RCC 7860 (cell line): Measurements from ENCODE around the gene HEPHL1.

Experiments
- DNase-seq: peaks from one replicate; pipeline ENCODE4 v3.0.0-alpha.2; 2015; ENCODE audit warnings: low spot score
- FAIRE-seq: peaks from 2 replicates; lab custom pipeline; 2012; peaks lifted over from hg19 to GRCh38; lab: Jason Lieb, UNC

Gene HEPHL1

DNA sequence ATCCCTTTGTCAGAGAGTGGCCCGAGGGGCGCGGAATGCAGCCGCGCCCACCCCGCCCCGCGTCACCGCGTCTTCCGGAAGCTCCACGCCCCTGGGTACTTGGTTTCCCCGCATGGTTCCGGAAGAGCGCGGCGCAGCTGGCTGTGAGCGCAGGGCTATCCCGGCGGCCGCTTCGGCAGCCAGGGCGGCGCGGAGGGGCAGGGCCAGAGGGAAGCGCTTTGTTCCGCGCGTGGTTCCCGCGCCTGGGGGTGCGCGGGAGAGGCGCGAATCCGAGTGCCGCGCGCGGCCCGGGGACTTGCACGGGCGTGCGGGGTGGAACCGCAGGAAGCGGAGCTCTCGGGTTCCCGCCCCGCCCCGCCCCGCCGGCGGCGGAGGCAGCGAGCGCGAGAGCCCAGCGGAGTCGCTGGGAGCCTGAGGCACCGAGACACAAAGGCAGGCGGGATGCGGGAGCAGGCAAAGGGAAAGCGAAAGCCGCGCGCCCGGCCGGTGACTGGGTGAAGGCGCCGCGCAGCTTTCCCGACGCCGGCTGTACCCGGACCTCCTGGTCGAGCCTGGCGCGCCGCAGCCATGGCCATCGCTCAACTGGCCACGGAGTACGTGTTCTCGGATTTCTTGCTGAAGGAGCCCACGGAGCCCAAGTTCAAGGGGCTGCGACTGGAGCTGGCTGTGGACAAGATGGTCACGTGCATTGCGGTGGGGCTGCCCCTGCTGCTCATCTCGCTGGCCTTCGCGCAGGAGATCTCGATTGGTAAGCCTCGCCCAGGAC is 107.8 kb downstream of the HEPHL1 start, which contains the start of gene PANX1:
PANX1 (plus strand) TSS at position 96 of the 766 bp plus-strand sequence; CDS start at position 568, 472 bp downstream.
- peak; percentile 69 for DNase-seq
- no peak for FAIRE-seq

DNA sequence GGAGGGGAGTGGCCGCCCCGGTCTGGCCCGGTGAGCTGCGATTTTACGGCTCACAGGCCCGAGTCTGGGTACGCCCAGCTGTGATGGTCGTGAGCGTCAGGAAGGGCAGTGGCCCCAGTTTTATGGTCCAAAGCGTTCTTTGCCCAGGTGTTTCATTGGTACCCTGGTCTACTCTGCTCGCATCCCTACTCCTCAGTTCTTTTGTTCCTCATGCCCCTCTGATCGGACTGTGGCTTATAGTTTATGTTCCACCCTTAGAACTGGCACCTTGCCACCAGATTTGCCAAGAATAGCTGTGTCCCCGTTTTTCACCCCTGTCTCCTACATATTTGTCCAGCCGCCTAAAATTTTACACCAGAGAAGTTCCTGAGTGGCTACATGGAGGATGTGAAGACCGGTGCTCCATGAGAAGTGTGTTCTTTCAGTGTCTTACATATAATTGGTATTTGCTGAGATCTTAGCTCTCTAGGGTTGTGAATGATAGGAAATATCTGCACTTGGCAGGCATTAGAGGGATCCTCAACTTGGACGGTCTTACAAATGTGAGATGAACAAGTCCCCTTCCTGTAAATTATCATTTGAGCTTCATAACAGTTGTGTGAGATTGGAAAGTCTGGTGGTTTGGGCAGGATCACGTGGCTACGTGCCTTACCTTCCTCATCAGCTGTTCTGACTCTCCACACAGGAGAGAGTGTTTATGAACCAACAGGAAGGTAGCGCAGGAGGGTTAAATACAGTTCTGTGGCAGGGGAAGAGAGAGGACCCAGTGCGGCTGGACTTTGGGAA is 108.6 kb downstream of the HEPHL1 start:
- FAIRE-seq (no peak), DNase-seq (no peak)

DNA sequence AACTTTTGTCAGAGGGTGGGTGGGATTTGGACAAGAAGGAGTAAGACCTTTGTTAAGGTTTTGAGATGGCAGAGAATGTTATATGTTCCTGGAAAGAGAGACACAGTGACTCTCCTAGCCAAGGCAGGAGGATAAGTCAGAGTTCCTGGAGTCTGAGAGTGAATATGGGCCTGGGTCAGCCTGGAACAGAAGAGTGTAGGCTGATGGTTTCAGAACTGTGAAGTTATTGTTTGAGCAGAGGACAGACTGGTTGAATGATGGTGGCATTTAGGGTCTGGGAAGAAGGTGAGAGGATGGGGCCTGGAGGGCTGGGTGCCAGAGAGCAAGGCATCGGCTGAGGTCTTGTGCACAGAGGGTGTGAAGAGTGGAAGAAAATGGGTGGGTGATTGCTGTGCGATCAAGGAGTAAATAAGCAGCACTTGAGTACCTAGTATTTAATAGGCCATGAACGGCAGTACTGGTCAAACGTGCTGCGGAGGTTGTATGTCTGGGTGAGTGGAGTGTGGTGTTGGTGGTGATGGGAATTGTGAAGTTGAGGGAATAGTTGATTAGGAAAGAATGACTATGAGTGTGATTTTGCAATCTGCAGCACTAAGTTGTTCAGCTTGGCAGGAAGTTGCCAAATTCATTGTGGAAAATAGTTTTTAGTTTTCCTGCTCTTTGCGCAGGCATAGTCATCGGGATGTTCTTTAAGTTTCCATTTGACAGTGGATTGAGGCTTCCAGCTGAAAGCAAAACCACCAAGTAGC is 109.3 kb downstream of the HEPHL1 start:
- FAIRE-seq, result no peak
- DNase-seq, result no peak

DNA sequence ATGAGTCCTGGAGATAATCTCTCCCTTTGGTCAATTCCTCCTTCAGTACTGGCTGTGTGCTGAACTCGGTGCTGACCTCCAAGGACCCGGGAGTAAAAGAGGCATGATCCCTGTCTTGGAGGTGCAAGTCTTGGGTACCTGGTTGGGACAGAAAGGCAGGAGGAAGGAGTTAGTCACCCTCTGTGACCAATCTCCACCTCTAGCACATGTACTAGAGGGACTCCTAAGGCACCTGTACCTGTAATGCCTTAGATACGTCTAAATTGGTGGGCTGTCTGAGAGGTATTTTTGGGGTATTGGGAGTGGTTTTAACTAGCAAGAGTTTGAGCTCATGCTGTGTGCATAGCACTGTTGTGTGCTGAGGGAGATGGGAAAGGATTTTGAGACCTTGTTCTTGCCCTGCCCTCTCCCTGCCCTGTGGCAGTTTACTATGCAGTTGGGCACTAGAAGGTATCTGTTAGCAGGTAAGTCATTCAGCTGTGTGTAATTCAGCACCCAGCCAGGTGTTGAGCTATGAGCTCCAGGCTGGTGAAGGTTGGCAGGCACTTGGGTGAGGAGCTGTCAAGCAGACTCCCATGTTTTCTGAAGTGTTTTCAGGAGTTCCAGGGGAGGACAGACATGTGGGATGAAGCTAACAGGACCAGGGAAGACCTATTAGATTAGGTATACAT is 110.0 kb downstream of the HEPHL1 start:
- DNase-seq (no peak), FAIRE-seq (no peak)

DNA sequence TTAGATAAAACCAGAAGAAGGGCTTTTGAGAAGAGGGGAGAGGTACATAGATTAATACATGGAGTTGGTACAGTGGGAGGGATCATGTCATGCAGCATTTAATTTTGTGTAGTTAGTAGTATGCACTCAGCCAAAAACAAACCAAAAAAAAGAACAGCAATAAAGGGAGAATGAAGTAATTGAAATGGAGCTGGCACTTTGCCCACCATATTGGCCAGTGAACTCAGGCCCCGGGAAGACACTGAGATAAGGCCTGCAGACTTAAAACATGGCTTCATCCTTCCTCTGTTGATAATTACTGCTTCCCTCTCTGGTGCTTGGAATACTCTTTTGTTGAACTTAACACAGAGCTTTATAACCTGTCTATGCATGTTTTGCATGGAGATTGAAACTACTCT is 110.6 kb downstream of the HEPHL1 start:
- DNase-seq, result no peak
- no peak for FAIRE-seq

DNA sequence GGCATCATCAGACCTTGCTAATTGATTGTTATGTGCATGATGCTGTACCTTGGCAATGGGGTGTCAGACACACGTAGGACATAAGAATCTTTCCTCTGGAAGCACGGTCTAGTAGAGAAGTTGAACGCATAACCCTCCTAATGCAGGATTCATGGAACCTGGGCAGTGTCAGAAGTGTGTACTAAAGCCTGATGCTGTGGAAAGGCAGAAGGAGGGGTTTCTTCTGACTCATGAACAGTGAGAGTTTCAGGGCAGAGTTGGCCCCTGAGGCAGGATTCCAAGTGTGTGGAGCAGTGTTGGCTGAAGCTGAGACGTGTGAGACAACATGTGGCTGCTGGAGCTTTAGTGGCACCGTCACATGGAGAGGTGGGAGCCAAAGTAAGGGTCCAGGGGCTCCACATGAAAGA is 111.0 kb downstream of the HEPHL1 start:
- DNase-seq (peak; percentile 61), FAIRE-seq (peak; percentile 55)

DNA sequence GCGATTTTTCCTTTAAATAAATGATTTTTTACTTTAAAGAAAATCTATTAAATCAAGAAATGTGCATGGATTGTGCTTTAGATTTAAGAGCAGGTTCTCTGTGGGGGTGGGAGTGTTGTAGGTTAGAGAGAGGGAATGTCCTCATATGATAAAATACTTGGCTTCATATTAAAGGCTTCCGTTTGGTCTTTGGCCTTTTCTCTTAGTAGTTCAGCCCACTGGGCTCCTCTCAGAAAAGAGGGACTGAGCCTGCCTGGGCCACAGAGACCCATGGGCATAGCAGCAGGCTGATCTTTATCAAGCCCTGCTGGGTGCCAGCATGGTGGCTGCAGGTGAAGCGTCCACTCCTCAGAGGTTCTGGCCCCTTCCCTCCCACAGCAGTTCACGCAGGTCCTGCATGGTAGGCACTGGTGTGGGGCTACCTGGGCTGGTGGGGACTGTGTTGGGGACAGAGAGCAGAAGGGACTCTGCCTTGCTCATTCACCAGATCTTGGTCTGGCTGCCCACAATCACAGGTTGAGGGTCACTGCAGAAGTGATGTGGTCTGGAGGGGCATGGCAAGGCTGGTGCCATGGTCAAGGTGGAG is 111.8 kb downstream of the HEPHL1 start:
- DNase-seq, result no peak
- no peak for FAIRE-seq

DNA sequence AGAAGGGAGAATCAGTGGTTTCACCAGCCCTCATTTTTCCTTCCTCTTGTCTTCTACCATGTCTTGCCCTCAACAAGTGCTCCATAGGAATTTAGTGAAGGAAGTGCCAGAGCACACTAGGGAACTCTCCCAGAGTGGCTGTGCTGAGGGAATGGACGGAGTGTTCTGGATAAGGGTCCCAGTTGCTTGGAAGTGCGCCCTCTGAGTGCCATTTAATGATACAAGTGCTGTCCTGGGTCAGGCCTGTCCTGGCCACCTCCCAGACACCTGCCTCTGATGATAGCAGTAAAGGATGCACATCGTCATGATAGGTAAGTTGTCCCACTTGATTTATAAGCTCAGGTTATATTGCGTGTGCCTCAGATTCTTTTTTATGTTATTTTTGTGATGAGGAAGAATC is 112.6 kb downstream of the HEPHL1 start:
- FAIRE-seq, result no peak
- no peak for DNase-seq

DNA sequence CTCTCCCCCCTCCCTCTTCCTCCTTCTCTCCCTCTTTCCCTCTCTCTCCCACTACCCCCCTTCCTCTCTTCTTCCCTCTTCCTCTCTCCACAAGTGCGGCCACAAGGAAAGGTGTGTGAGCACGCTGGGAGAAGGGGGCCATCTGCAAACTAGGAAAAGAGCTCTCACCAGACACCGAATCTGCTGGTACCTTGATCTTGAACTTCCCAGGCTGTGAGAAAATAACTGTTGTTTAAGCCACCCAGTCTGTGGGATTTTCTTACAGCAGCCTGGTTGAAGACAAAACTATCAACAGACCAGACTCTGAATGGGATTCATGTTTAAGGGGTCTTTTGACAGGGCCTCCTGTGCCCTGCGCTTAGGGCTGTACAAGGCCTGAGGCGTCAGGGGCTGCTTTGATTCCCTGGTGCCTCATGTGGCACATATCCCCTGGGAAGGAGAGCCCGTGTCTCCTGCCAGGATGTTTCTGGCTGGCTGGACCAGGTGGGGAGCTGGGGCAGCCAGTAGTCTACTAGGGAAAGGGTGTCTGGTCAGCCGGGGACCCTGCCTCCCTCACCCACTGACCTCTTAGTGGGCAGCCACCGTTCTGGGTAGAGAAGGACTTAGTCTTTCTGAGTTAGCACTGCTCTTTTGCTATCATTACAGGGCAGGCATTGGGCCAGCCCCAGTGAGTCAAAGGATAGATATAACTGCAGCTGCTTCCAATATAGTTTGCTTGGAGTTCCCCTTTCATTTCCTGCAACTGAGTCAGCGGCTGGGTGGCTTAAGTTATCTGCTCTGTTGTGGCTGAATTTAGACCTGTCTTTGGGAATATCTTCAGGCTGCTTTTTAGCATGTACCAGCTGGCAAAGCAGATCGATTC is 113.7 kb downstream of the HEPHL1 start:
- FAIRE-seq, result peak; percentile 89
- DNase-seq, result peak; percentile 86

DNA sequence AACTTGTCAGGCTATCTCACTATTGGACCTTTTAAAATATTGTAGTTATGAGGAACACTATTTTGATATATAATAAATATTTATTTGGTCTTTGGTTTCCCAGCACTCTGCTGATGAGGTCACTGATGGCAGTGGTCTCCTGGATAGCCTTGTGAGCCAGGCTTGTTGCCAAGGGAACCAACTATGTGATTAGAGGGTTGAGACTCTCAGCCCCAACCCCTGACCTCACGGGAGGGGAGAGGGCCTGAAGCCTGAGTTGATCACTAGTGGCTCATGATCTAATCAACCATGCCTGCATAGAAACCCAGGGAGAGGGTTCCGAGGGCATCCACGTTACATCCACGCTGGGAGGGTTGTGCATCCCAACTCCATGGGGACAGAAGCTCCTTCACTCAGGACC is 118.3 kb downstream of the HEPHL1 start:
- no peak for FAIRE-seq

DNA sequence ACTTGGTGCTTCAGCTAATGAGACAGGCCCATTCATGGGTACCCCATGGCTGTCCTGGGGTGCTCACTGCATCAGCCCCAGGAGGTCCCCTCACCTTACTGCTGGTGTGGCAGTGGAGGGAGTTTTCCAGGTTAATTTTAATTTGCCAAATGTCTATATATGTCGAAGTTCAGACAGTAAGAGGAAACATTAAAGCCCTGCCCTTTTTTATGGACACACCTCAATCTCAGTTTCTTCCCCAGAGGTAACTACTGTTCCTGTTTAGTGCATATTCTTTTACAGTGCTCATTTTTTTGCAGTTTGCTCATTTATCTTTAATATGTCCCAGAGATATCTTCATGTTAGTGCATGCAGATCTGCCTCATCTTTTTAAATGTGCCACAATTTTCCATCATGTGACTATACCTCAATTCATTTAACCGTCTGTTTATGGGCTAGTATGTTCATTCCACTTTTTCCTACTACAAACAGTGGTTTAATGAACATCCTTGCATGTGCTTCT is 119.1 kb downstream of the HEPHL1 start:
- DNase-seq (no peak), FAIRE-seq (no peak)

More for the DNA sequence above, 118.3 kb downstream of the HEPHL1 start:
- no peak for DNase-seq

DNA sequence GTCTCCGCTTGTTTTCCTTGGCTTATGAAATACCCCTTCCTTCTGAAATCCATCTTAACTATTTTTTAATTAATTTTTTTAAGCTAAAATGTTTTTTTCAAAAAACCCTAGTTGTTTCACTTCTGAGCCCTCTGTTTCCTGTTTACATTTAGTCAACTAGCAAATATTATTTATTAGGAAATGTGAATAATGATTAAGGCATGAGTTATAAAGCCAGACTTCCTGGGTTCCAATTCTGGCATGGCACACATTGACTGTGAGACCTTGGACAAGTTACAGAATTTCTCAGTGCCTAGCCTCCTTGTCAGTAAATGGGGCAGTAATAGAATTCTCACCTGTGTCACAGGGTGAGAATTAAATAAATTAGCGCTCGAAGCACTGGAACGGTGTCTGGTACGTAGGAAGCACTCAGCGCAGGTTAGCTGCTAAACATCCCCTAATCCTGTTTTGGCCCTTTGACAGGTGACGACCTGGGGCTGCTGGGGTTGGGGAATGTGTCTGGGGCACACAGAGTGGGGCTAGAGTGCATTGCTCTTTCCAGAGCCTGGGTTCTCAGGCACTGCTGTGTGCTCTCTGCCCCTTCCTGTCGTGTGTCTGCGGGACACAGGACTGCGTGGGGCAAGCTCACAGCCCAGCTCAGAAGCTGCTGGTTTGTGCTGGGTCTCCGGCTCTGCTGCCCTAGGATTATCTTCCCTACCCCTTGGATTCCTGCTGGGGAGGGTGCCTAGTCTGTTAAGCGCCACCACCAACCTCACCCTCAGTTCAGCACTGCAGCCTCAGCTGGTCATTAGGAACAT is 120.6 kb downstream of the HEPHL1 start:
- FAIRE-seq (no peak), DNase-seq (no peak)

DNA sequence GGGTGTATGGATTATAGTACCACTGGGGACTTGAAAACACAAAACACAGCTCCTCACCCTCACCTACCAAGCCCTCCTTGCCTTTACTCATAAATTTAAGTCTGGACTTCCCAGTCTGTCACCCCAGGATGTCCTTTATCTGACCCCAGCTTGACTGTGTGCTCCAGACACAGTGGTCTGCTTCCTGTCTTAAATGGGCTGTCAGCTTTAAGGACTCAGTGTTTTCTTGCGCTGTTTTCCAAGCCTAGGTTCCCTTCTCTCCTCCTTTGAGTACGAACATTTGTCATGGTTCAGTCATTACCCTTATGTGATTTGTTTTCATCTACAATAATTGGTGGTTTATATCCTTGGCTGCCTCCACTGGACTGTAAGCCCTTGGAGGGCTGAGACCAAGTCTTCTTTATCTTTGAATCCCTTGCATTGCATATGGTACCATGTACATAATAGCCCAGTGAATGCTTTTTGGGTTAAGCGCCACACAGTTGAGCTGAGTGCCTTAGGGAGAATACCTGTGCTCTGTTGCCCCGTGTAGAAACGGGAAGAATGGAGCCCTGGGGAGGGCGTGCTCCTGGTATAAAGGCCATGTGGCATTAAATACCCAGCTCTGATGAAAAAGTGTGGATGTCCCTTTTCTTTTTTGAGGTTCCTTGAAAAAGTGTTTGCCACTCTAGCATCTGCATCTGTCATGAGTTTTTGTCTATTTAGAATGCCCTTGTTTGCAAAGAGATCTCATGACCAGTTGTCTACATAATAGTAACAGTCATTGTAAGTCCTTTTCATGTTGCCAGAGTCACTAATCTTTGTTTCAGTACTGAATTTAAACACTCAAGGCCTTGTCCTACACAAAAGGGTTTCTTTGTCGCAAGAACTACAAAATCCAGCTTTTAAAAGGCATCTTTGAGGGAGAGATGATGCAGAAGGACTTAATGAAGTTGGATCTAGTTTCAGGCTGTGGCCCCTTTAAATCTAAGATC is 121.4 kb downstream of the HEPHL1 start:
- no peak for DNase-seq
- FAIRE-seq, result no peak

DNA sequence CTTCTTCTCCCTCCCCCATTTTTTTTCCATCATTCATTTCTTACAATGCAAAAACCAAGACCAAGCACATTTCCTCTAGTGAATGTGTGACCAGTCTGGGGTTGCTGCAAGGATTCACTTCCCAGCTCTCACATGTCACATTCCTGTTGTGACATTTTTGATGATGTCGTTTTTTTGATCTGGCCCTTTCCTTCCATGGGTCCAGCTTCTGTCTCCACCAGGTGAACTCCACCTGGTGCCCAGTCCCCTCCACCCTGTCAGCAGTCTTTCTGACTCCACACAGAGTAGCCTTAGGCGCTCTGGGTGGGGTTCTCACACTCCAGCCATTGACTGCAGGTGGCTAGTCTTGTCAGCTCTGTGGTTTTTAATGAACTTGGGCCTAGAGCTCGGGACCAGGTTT is 123.1 kb downstream of the HEPHL1 start:
- DNase-seq (no peak), FAIRE-seq (no peak)

DNA sequence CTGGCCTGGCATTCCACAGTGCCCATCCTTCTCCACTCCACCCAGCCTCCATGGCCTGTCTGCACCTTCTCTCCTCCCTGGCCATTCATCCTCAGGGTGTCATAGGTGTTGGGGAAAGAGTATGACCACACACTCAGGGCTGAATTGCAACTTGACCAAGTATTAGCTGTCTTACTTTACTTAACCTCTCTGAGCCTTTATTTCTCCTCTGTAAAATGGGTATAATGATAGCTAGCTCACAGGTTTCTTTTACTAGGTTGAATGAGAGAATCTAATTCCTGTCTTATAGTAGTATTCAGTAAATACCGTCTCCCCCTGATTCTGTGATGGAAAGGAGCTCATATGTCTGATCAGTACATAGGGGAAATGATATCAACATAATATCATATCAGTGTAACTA is 123.5 kb downstream of the HEPHL1 start:
- no peak for DNase-seq
- FAIRE-seq, result no peak

DNA sequence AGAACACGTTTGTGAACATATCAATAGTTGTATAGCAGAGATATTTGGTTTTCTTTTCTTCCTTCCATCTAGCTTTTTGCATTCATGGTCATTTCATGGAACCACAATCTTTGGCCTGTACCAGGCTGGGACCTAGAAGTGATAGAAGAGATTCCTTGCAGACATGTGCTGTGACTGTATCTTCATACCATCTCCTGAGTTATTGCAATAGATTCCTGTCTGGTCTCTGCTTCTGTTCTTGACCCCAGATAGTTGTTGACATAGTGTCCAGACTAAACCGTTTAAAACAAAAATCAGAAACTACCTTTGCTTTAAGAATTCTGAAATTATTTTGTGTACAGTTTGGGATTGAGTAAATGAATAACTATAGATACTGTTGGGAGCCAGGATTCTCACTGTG is 124.3 kb downstream of the HEPHL1 start:
- DNase-seq (no peak), FAIRE-seq (no peak)

DNA sequence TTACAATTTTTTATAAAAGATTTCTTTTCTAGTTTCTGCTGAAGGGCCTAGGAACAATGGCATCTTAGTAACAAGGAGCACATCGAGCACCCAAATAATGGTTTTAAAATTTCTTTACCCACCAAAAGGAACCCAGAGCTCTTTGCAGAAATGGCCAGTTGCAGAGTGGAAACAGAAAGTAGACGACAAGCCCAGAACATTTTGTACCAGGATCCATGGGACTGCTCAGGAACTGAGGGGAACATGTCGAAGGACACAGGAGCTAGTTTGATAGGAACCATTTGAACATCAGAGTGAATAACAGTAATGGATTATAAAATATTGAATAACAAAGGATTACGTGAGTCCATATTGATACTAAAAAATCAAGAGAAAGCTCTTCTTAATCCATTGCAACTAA is 124.8 kb downstream of the HEPHL1 start:
- FAIRE-seq, result no peak
- no peak for DNase-seq
